Lung (tissue), 12 donors: ENCODE data around the gene ALK. TPM values are rescaled to one million over a fixed set of nuclear protein-coding genes. Genes with fewer than 3 reads are reported as not detected.

ENCODE experiments used
- ATAC-seq: fragments of 200-7000 bp; cut with Tn5 transposase; one replicate; pipeline ENCODE4 v1.9.1; 2020; ENCODE audit warnings: moderate number of reproducible peaks; ENCODE audit not compliant: insufficient read depth, low FRiP score
- DNase-seq, 3 donors: peaks; one replicate each; pipeline ENCODE4 v3.0.0-alpha.2; 2013 to 2017
- H3K27ac ChIP-seq, 2 donors: one replicate each; pipeline ENCODE4 v1.5.1; 2013; ENCODE audit warnings: mild to moderate bottlenecking in 2 of 2, moderate library complexity in 2 of 2, control low read depth in 1 of 2, inconsistent platforms in 1 of 2, low read depth in 1 of 2, low read length in 1 of 2
- H3K27me3 ChIP-seq, 3 donors: one replicate each; pipeline ENCODE4 v1.5.1; 2013; ENCODE audit warnings: low read length in 2 of 3; ENCODE audit not compliant: control insufficient read depth in 3 of 3, insufficient read depth in 3 of 3
- H3K36me3 ChIP-seq, 4 donors: one replicate each; pipeline ENCODE4 v1.5.1; 2013; ENCODE audit warnings: low read length in 4 of 4, mild to moderate bottlenecking in 1 of 4, moderate library complexity in 1 of 4; ENCODE audit not compliant: control insufficient read depth in 4 of 4, insufficient read depth in 4 of 4
- H3K4me1 ChIP-seq, 5 donors: one replicate each; pipeline ENCODE4 v1.5.1; 2013; ENCODE audit warnings: low read length in 5 of 5, mild to moderate bottlenecking in 2 of 5, moderate library complexity in 1 of 5; ENCODE audit not compliant: control insufficient read depth in 5 of 5, insufficient read depth in 5 of 5
- H3K4me3 ChIP-seq: one replicate; pipeline ENCODE4 v1.5.1; 2013; ENCODE audit warnings: mild to moderate bottlenecking, control low read depth, moderate library complexity
- H3K9ac ChIP-seq, 2 donors: one replicate each; pipeline ENCODE4 v1.5.1; 2013; ENCODE audit warnings: low read length in 2 of 2, control low read depth in 1 of 2; ENCODE audit not compliant: insufficient read depth in 1 of 2
- H3K9me3 ChIP-seq, 4 donors: one replicate each; pipeline ENCODE4 v1.5.1; 2013; ENCODE audit warnings: low read length in 3 of 4, mild to moderate bottlenecking in 1 of 4, moderate library complexity in 1 of 4; ENCODE audit not compliant: control insufficient read depth in 4 of 4, insufficient read depth in 3 of 4
- WGBS, 2 donors: extraction: QIAGEN DNeasy Blood & Tissue Kit; methylation state at CpG; one replicate each; pipeline ENCODE4 v1.1.7; 2013; 5-methylcytosine and 5-hydroxymethylcytosine counted together
- polyA plus RNA-seq, 2 donors: library from polyadenylated mRNA; stranded (reverse); fragments of 200-250 nt; gene quantifications; one replicate each; pipeline ENCODE4 v1.2.1, GENCODE V29; 2013
- total RNA-seq, 2 donors: library from RNA; depleted of rRNA in 1 of 2; stranded (reverse); fragments of >200 nt in 1 of 2; gene quantifications; one replicate each; pipeline ENCODE4 v1.2.1, GENCODE V29; 2014 to 2021
- TF ChIP-seq, protein P1 (sequence below): IDR thresholded peaks from 2 replicates; pipeline ENCODE4 v1.5.1; 2012; ENCODE audit warnings: mild to moderate bottlenecking; ENCODE audit errors: control extremely low read depth, extremely low read depth
- donor health status: control.
- donor health status: control.
- donor health status: Bipolar disorder and iron deficiency.
- donor health status: healthy.
- donor health status: DM: yes; HTN: yes; CAD: no.

ALK gene
- total and polyA plus RNA-seq, 4 donors, result 0.09 to 0.25 (median 0.10) TPM; not detected in 1

DNA sequence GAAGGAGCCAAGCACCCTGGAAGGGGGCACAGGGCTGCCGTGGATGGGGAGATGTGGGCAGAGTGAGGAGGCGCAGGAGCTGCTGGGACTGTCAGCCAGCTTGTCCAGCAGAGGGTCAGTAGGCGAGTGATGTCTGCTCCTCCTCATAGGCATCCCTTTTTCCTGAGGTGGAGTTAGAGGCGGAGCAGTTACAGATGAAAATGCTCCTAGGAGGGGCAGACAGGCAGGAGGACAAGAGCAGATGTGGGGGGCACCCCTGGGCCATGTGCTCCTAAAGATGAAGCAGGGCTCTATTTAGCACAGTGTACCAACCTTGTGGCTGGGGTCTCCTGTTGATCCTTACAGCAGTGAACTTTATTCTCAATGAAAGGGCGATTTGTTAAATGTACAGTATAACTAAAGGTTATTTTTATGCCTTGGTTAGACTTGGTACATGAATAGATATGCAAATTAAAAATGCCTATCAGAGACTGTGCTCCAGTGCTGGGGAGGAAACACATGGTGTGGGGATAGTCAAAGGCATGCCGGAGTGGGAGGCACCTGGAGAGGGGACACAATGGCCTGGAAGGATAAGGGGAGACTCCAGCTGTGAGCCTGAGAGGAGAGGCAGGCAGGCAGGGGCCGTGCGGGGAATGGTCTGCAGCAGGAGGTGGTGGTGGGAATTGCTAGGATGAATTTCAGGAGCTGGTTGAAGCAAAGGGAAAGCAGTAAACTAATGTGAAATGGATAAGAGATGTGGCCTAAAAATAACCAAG, 630.9 kb downstream of the ALK start:
- WGBS, 2 donors, result 64 to 68% methylated on average over 8 of the region's 8 CpGs
- TF ChIP-seq, protein P1, sequence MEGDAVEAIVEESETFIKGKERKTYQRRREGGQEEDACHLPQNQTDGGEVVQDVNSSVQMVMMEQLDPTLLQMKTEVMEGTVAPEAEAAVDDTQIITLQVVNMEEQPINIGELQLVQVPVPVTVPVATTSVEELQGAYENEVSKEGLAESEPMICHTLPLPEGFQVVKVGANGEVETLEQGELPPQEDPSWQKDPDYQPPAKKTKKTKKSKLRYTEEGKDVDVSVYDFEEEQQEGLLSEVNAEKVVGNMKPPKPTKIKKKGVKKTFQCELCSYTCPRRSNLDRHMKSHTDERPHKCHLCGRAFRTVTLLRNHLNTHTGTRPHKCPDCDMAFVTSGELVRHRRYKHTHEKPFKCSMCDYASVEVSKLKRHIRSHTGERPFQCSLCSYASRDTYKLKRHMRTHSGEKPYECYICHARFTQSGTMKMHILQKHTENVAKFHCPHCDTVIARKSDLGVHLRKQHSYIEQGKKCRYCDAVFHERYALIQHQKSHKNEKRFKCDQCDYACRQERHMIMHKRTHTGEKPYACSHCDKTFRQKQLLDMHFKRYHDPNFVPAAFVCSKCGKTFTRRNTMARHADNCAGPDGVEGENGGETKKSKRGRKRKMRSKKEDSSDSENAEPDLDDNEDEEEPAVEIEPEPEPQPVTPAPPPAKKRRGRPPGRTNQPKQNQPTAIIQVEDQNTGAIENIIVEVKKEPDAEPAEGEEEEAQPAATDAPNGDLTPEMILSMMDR, result no peak

DNA sequence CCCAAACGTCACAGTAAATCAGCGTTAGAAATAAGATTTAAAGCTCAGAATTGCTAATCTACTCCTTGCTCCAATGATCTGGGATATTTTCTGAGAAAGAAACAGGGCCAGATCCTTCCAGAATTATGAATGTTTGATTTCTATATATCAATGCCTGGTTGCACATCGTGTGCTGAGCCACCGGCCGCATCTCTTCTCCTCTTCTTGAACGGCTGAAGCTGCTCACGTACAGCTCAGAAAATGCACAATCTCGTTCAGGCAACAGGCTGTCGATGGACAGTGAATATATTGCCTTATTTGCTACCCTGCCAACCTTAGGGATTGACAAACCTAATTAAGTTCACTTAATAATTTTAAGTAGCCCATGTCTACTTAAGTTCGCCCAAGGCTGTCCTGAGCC, 636.7 kb downstream of the ALK start:
- WGBS, 2 donors, result 93 to 94% methylated on average over 10 of the region's 10 CpGs
- Histone ChIP-seq H3K36me3 (no peaks in the 10 kb centered on the region), H3K27me3 (no peaks in the 10 kb centered on the region), H3K9me3 (peaks cover 0 to 6% (median 0%) of the 10 kb centered on the region in 4 donors), H3K4me1 (no peaks in the 10 kb centered on the region), H3K27ac (no peak overlapping the region), H3K4me3 (no peak overlapping the region), H3K9ac (no peak overlapping the region)
- DNase-seq, result no peak
- TF ChIP-seq, protein P1, result no peak
- ATAC-seq, result no peak

More for the DNA sequence above, 630.9 kb downstream of the ALK start:
- no peak overlapping the region for H3K4me3 ChIP-seq
- DNase-seq (no peak), ATAC-seq (no peak)
- no peaks in the 10 kb centered on the region for H3K27me3 ChIP-seq
- no peaks in the 10 kb centered on the region for H3K4me1 ChIP-seq
- H3K36me3 ChIP-seq, result no peaks in the 10 kb centered on the region
- no peak overlapping the region for H3K9ac ChIP-seq
- no peak overlapping the region for H3K27ac ChIP-seq
- H3K9me3 ChIP-seq, result peaks cover 0 to 6% (median 0%) of the 10 kb centered on the region in 4 donors

DNA sequence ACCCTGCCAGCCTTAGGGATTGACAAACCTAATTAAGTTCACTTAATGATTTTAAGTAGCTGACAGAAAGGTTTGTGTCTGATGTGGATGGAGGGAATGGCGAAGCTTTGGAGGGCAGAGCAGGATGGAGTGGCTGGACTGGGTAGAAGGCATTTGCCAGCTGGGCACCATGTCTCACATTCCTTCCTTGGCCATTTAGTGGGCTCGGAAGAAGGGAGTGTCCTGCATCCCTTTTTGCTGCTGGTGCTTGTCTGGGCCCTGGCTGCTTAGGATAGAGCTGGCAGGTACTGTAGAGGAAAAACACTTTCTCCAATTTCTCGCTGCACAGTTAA, 639.5 kb downstream of the ALK start:
- H3K27me3 ChIP-seq, result no peaks in the 10 kb centered on the region
- H3K4me3 ChIP-seq, result no peak overlapping the region
- DNase-seq (no peak), ATAC-seq (no peak)
- H3K36me3 ChIP-seq, result no peaks in the 10 kb centered on the region
- H3K9ac ChIP-seq, result no peak overlapping the region
- TF ChIP-seq, protein P1, result no peak
- H3K4me1 ChIP-seq, result no peaks in the 10 kb centered on the region
- no peak overlapping the region for H3K27ac ChIP-seq
- WGBS, 2 donors, result 87 to 91% methylated on average over 3 of the region's 3 CpGs
- peaks cover 0 to 3% (median 0%) of the 10 kb centered on the region in 4 donors for H3K9me3 ChIP-seq
